ENCODE measurements around the gene MYO1B. TPM values are rescaled to one million over a fixed set of nuclear protein-coding genes. Genes with fewer than 3 reads are reported as not detected.

Gene MYO1B
- total RNA-seq, 1 donor from 2014 or later: 16.2 TPM

DNA sequence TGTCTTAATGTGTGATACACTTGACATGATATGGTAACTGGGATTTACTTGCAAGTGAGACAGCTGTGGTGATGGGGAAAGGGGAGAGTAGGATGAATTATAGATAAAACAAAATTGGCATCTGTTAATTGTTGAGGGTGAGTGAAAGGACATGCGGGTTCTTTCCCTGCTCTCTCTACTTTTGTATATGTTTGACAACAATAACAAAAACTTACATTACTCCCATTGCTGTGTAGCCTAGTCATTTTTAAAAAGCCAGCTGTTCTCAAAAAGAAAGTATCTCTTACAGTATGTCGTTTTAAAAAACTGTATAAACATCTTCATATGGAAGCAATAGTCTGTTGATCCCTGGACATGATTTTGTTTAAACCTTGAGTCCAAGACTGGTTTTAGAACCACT, 117.6 kb downstream of the MYO1B start:
- no peaks in the 10 kb centered on the region for H3K9me3 ChIP-seq (replicated peaks)
- H3K4me1 ChIP-seq: peaks cover 32% of the 10 kb centered on the region
- H3K27me3 ChIP-seq (ENCODE audit: low read depth): no peaks in the 10 kb centered on the region
- TF ChIP-seq, protein P1, sequence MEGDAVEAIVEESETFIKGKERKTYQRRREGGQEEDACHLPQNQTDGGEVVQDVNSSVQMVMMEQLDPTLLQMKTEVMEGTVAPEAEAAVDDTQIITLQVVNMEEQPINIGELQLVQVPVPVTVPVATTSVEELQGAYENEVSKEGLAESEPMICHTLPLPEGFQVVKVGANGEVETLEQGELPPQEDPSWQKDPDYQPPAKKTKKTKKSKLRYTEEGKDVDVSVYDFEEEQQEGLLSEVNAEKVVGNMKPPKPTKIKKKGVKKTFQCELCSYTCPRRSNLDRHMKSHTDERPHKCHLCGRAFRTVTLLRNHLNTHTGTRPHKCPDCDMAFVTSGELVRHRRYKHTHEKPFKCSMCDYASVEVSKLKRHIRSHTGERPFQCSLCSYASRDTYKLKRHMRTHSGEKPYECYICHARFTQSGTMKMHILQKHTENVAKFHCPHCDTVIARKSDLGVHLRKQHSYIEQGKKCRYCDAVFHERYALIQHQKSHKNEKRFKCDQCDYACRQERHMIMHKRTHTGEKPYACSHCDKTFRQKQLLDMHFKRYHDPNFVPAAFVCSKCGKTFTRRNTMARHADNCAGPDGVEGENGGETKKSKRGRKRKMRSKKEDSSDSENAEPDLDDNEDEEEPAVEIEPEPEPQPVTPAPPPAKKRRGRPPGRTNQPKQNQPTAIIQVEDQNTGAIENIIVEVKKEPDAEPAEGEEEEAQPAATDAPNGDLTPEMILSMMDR (IDR thresholded peaks at IDR 0.05; ENCODE audit: borderline replicate concordance): no peak
- no peak overlapping the region for H3K27ac ChIP-seq (replicated peaks)
- no peak overlapping the region for H3K4me3 ChIP-seq
- peaks cover 16% of the 10 kb centered on the region for H3K36me3 ChIP-seq
- DNase-seq: no peak
- intact Hi-C loops (cut with micrococcal nuclease): no loop called here

DNA sequence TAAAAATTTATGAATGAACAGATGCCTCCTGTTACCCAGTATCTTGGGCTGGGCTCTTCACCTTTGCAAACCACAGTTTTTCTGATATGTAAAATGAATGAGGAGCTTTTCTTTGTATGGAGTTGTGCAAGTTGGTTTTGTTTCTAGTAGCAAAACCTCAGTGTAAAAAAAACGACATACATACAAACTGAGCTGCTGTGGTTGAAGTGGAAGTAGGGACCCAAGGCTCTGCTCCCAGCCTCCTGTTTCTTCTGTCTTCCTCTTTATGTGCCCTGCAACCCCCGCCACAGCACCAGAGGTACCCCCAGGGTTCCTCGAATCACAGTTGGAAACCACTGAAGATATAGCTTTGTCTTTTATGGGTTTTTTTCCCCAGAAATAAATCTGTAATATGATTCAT, 118.1 kb downstream of the MYO1B start:
- no peaks in the 10 kb centered on the region for H3K9me3 ChIP-seq (replicated peaks)
- intact Hi-C loops (cut with micrococcal nuclease): no loop called here

DNA sequence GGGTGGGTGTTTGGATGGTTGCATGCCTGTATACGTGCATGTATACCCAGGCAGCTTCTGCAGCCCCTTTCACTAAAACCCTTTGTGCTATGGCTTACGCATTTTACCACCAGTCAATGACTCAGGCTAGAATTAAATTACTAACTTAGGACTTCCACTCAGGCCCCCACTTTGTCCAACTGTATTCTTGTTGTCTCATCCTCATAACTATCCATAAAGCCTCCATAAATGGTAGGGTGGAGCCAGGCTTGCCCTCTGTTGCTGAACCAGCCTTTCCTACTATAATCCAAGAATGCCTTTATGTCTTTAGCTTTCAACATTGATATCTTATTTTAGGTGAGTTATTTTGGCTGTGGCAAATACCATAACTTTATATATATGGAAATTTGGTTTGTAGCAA, 119.9 kb downstream of the MYO1B start:
- no peaks in the 10 kb centered on the region for H3K9me3 ChIP-seq (replicated peaks)
- no peak overlapping the region for H3K4me3 ChIP-seq
- peaks cover 10% of the 10 kb centered on the region for H3K4me1 ChIP-seq
- no peak for DNase-seq
- TF ChIP-seq, protein P1 (IDR thresholded peaks at IDR 0.05; ENCODE audit: borderline replicate concordance): no peak
- no peaks in the 10 kb centered on the region for H3K27me3 ChIP-seq (ENCODE audit: low read depth)
- H3K36me3 ChIP-seq: peaks cover 16% of the 10 kb centered on the region
- intact Hi-C loops (cut with micrococcal nuclease): no loop called here
- H3K27ac ChIP-seq (replicated peaks): no peak overlapping the region

More for the DNA sequence above, 118.1 kb downstream of the MYO1B start:
- TF ChIP-seq, protein P1 (IDR thresholded peaks at IDR 0.05; ENCODE audit: borderline replicate concordance): no peak
- Histone ChIP-seq H3K4me1 (peaks cover 28% of the 10 kb centered on the region), H3K27ac (replicated peaks) (no peak overlapping the region), H3K27me3 (ENCODE audit: low read depth) (no peaks in the 10 kb centered on the region), H3K36me3 (peaks cover 16% of the 10 kb centered on the region), H3K4me3 (no peak overlapping the region)
- no peak for DNase-seq

DNA sequence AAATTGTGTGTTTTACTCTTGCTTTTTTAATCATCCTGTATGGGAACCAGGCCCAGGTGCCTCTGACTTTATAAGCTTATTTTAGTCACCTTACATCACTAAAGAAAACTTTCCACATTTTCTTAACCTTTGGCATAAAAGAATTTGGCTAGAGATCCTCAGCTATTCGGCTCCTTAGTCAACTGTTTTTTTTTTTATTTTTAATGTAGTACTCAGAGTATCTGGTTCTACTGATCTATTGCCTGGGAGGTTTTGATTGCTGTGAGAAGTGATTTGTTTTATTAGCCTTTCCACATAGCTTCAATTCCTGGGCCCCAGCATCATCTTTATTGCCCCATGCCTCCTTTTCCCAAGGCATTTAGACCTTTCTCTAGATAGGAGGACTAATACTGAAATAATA, 121.0 kb downstream of the MYO1B start:
- Histone ChIP-seq H3K4me1 (peaks cover 6% of the 10 kb centered on the region), H3K9me3 (replicated peaks) (no peaks in the 10 kb centered on the region), H3K36me3 (peaks cover 16% of the 10 kb centered on the region), H3K27me3 (ENCODE audit: low read depth) (no peaks in the 10 kb centered on the region), H3K4me3 (no peak overlapping the region), H3K27ac (replicated peaks) (peak overlapping the region; percentile 10)
- TF ChIP-seq, protein P1 (IDR thresholded peaks at IDR 0.05; ENCODE audit: borderline replicate concordance): no peak
- intact Hi-C loops (cut with micrococcal nuclease): no loop called here
- no peak for DNase-seq

DNA sequence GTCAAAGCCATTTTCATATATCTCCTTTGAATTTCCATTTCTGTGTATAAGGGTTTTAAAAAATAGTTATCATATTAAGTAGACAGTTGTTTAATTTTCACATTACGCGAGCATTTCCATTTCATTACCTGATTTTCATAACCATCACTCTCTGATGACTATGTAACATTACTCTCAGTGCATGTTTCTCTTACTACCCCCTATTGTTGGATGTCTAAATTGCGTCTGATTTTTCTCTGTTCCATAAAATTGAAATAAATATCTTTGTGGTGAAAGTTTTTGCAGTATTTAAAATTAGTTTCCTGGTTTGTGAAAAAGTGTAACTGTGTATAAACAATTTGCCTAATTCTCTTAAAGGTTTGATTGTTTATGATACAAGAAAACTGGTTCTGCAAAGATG, 123.8 kb downstream of the MYO1B start:
- TF ChIP-seq, protein P1 (IDR thresholded peaks at IDR 0.05; ENCODE audit: borderline replicate concordance): peak; percentile 44
- intact Hi-C loops (cut with micrococcal nuclease): no loop called here
- Histone ChIP-seq H3K4me3 (no peak overlapping the region), H3K9me3 (replicated peaks) (no peaks in the 10 kb centered on the region), H3K36me3 (peaks cover 16% of the 10 kb centered on the region), H3K27me3 (ENCODE audit: low read depth) (no peaks in the 10 kb centered on the region), H3K4me1 (peaks cover 6% of the 10 kb centered on the region), H3K27ac (replicated peaks) (no peak overlapping the region)
- no peak for DNase-seq
